ENCODE measurements around the gene NLGN1.

Gene NLGN1

DNA sequence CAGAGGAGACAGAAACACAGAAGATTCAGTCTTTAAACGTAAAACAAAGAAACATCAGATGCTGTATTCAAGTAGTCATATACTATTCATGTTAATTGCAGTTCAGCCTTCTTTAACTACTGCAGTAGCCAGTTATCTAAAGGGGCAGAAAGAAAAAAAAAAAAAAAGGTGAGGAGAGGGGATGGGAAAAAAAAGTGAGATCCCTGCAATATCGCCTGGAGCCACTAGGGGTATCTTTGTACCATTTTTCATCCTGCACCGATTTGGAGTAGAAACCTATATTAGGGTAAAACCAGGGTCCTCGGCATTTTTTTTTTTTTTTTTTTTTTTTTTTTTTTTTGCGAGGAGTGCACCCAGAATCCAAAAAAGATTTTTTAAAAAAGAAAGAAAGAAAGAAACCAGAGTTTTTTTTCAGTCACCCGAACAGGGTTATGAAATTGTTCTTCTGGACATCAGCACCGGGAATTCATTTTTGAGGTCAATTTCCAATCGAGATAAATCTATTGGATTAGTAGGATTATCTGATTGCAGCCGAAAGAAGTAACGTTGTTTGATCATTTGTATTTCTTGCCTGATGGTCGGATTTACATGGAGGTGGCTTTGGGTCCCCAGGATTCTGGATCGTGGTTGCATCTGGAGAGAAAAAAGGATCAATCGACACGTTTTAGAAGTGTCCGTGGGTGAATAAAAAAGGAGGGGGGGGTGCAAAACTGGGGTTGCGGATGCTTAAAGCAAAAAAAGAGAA, 186.7 kb downstream of the NLGN1 start:
- Histone ChIP-seq H3K79me1 (ENCODE audit: low read length) (no peaks in the 10 kb centered on the region), H3K27me3 (ENCODE audit: insufficient read depth, low read length) (peaks cover 8% of the 10 kb centered on the region), H3K4me2 (ENCODE audit: low read length) (peak overlapping the region; percentile 93), H3K79me2 (ENCODE audit: control insufficient read depth, insufficient read depth, low read length, poor library complexity) (no peaks in the 10 kb centered on the region), H2BK120ac (ENCODE audit: insufficient read depth, low read length, poor library complexity) (no peak overlapping the region), H3K4ac (ENCODE audit: low read depth, low read length) (no peak overlapping the region), H3K9ac (ENCODE audit: low read length) (no peak overlapping the region), H4K91ac (ENCODE audit: low read depth, low read length) (no peak overlapping the region), H3K9me3 (ENCODE audit: insufficient read depth, low read depth, low read length) (no peaks in the 10 kb centered on the region), H3K4me1 (ENCODE audit: control insufficient read depth in 1 of 2, insufficient read depth in 2 of 2, low read length in 2 of 2) (peaks cover 0 to 3% of the 10 kb centered on the region in 2 experiments), H3K23ac (ENCODE audit: low read length) (no peak overlapping the region), H2AFZ (ENCODE audit: insufficient read depth, low read length, poor library complexity) (no peak overlapping the region), H3K4me3 (ENCODE audit: low read depth, low read length) (no peak overlapping the region), H3K36me3 (ENCODE audit: control insufficient read depth in 1 of 2, insufficient read depth in 2 of 2, low read length in 2 of 2) (no peaks in the 10 kb centered on the region), H2AK5ac (ENCODE audit: low read length) (no peak overlapping the region), H3K14ac (ENCODE audit: low read length) (no peak overlapping the region), H2BK5ac (ENCODE audit: low read depth, low read length, poor library complexity) (no peak overlapping the region), H4K12ac (ENCODE audit: low read depth, low read length) (no peak overlapping the region), H3K27ac (ENCODE audit: low read depth, low read length) (no peak overlapping the region), H4K8ac (ENCODE audit: low read depth, low read length) (no peak overlapping the region), H3K18ac (ENCODE audit: low read length) (no peak overlapping the region), H2BK12ac (ENCODE audit: low read length) (no peak overlapping the region)
- DNase-seq: peak; percentile 8 to 54
- no CpG with 5 or more reads among the region's 16 CpGs for WGBS (ENCODE audit: extremely low coverage, insufficient coverage, insufficient read length)

DNA sequence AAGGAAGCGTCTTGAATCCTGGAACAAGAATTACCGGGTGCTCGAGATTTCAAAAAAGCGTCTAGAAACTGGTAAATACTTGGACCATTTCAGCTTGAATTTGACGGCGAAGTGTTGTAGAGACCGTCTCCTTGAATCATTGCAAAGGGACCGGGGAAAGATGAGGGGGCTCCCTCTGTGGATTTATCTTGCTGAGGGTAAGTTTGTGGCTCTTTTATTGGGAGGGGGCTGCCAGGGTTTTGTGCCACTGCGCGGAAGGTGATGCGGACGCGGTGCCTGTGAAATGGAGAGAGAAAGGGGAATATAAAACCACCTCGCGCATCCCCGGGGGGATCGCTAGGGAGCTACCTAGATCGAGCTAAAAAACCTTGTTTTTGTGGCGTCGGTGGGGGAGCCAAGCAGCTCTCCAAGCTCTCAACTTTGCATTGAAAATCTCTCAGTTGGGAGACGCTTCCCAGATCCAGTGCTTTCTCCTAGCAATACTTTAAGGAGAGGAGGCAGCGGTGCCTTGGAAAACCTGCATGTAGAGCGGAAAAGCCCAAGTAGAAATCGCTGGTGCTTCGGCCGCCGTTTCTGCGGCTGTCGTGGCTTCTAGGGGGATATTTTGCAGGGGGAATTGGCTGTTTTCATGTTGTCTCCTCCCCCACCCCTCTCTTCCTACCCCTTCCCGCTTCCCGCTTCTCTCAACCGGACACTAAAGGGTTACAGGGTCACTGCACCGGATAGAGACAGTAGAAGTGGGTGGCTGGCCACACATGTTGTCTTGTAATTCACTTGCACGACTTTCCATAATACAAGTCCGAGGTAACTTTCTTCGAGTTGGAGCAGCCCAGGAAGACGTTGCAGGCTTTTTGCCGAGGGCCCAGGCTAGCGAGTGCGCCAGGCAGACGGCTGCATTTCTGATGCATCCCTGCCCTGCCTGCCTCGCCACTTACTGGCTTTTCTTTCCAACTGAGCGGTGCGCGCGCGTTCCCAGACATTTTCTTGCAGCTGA, 187.6 kb downstream of the NLGN1 start:
- Histone ChIP-seq H2AFZ (ENCODE audit: insufficient read depth, low read length, poor library complexity) (peak overlapping the region; percentile 44), H4K12ac (ENCODE audit: low read depth, low read length) (no peak overlapping the region), H2AK5ac (ENCODE audit: low read length) (no peak overlapping the region), H2BK120ac (ENCODE audit: insufficient read depth, low read length, poor library complexity) (no peak overlapping the region), H3K27ac (ENCODE audit: low read depth, low read length) (no peak overlapping the region), H3K4me3 (ENCODE audit: low read depth, low read length) (peak overlapping the region; percentile 14), H3K4me2 (ENCODE audit: low read length) (peak overlapping the region; percentile 93), H3K79me1 (ENCODE audit: low read length) (no peaks in the 10 kb centered on the region), H3K36me3 (ENCODE audit: control insufficient read depth in 1 of 2, insufficient read depth in 2 of 2, low read length in 2 of 2) (no peaks in the 10 kb centered on the region), H3K9ac (ENCODE audit: low read length) (no peak overlapping the region), H2BK12ac (ENCODE audit: low read length) (no peak overlapping the region), H3K4ac (ENCODE audit: low read depth, low read length) (no peak overlapping the region), H4K8ac (ENCODE audit: low read depth, low read length) (no peak overlapping the region), H3K23ac (ENCODE audit: low read length) (no peak overlapping the region), H4K91ac (ENCODE audit: low read depth, low read length) (no peak overlapping the region), H3K27me3 (ENCODE audit: insufficient read depth, low read length) (peaks cover 8% of the 10 kb centered on the region), H3K9me3 (ENCODE audit: insufficient read depth, low read depth, low read length) (no peaks in the 10 kb centered on the region), H3K79me2 (ENCODE audit: control insufficient read depth, insufficient read depth, low read length, poor library complexity) (no peaks in the 10 kb centered on the region), H2BK5ac (ENCODE audit: low read depth, low read length, poor library complexity) (no peak overlapping the region), H3K18ac (ENCODE audit: low read length) (no peak overlapping the region), H3K14ac (ENCODE audit: low read length) (no peak overlapping the region), H3K4me1 (ENCODE audit: control insufficient read depth in 1 of 2, insufficient read depth in 2 of 2, low read length in 2 of 2) (peaks cover 0 to 3% of the 10 kb centered on the region in 2 experiments)
- WGBS (ENCODE audit: extremely low coverage, insufficient coverage, insufficient read length): no CpG with 5 or more reads among the region's 47 CpGs
- peak; percentile 2 to 40 for DNase-seq

DNA sequence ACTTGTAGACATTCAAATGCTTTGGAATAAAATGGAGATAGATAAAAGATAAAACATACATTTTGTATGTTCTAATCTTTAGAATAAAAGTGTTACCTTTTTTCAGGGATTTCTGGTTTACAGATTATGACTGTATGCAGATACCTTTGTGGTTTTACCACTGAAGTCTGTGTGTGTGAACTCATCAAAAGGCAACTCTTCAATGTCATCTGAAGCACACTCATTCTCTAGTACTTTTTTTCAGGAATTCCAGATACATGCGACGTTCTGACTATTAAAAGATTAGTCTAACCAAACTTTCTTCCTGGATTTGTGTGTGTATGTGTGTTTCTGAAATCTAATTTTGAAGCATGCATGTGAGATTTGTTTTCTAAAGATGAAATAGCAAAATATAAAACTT, 188.6 kb downstream of the NLGN1 start:
- Histone ChIP-seq H3K4me2 (ENCODE audit: low read length) (no peak overlapping the region), H4K8ac (ENCODE audit: low read depth, low read length) (no peak overlapping the region), H4K91ac (ENCODE audit: low read depth, low read length) (no peak overlapping the region), H3K23ac (ENCODE audit: low read length) (no peak overlapping the region), H3K79me1 (ENCODE audit: low read length) (no peaks in the 10 kb centered on the region), H3K27me3 (ENCODE audit: insufficient read depth, low read length) (peaks cover 8% of the 10 kb centered on the region), H3K18ac (ENCODE audit: low read length) (no peak overlapping the region), H3K27ac (ENCODE audit: low read depth, low read length) (no peak overlapping the region), H2BK5ac (ENCODE audit: low read depth, low read length, poor library complexity) (no peak overlapping the region), H2AK5ac (ENCODE audit: low read length) (no peak overlapping the region), H3K36me3 (ENCODE audit: control insufficient read depth in 1 of 2, insufficient read depth in 2 of 2, low read length in 2 of 2) (no peaks in the 10 kb centered on the region), H2BK12ac (ENCODE audit: low read length) (no peak overlapping the region), H3K9me3 (ENCODE audit: insufficient read depth, low read depth, low read length) (no peaks in the 10 kb centered on the region), H3K4ac (ENCODE audit: low read depth, low read length) (no peak overlapping the region), H3K14ac (ENCODE audit: low read length) (no peak overlapping the region), H4K12ac (ENCODE audit: low read depth, low read length) (no peak overlapping the region), H2BK120ac (ENCODE audit: insufficient read depth, low read length, poor library complexity) (no peak overlapping the region), H3K4me1 (ENCODE audit: control insufficient read depth in 1 of 2, insufficient read depth in 2 of 2, low read length in 2 of 2) (peaks cover 0 to 3% of the 10 kb centered on the region in 2 experiments), H3K4me3 (ENCODE audit: low read depth, low read length) (no peak overlapping the region), H3K9ac (ENCODE audit: low read length) (no peak overlapping the region), H2AFZ (ENCODE audit: insufficient read depth, low read length, poor library complexity) (no peak overlapping the region), H3K79me2 (ENCODE audit: control insufficient read depth, insufficient read depth, low read length, poor library complexity) (no peaks in the 10 kb centered on the region)
- no CpG with 5 or more reads among the region's 2 CpGs for WGBS (ENCODE audit: extremely low coverage, insufficient coverage, insufficient read length)
- no peak for DNase-seq

DNA sequence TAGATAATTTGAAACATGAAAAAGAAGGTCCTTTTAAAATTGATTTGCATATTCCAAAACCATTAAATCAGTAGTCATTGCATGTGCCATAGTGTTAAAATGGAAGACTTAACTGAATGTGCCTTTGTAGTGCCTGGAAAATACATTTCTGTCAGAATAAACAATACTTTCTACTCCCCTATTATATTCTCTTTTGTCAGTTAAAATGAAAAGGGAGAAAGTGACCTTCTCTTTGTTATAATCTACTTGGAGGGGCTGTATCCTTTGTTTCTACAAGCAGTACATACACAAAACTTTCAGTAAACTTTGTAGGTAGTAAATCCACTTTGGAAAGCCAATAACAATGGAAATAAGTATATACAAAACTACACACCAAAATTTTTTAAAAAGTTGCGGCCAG, 189.5 kb downstream of the NLGN1 start:
- Histone ChIP-seq H3K79me2 (ENCODE audit: control insufficient read depth, insufficient read depth, low read length, poor library complexity) (no peaks in the 10 kb centered on the region), H2BK12ac (ENCODE audit: low read length) (no peak overlapping the region), H4K8ac (ENCODE audit: low read depth, low read length) (no peak overlapping the region), H4K91ac (ENCODE audit: low read depth, low read length) (no peak overlapping the region), H3K4me3 (ENCODE audit: low read depth, low read length) (no peak overlapping the region), H3K79me1 (ENCODE audit: low read length) (no peaks in the 10 kb centered on the region), H2AK5ac (ENCODE audit: low read length) (no peak overlapping the region), H3K9ac (ENCODE audit: low read length) (no peak overlapping the region), H3K27ac (ENCODE audit: low read depth, low read length) (no peak overlapping the region), H3K18ac (ENCODE audit: low read length) (no peak overlapping the region), H3K4me2 (ENCODE audit: low read length) (no peak overlapping the region), H3K4ac (ENCODE audit: low read depth, low read length) (no peak overlapping the region), H2BK120ac (ENCODE audit: insufficient read depth, low read length, poor library complexity) (no peak overlapping the region), H3K9me3 (ENCODE audit: insufficient read depth, low read depth, low read length) (no peaks in the 10 kb centered on the region), H2BK5ac (ENCODE audit: low read depth, low read length, poor library complexity) (no peak overlapping the region), H3K14ac (ENCODE audit: low read length) (no peak overlapping the region), H3K4me1 (ENCODE audit: control insufficient read depth in 1 of 2, insufficient read depth in 2 of 2, low read length in 2 of 2) (peaks cover 0 to 3% of the 10 kb centered on the region in 2 experiments), H3K27me3 (ENCODE audit: insufficient read depth, low read length) (peaks cover 8% of the 10 kb centered on the region), H2AFZ (ENCODE audit: insufficient read depth, low read length, poor library complexity) (no peak overlapping the region), H3K23ac (ENCODE audit: low read length) (no peak overlapping the region), H3K36me3 (ENCODE audit: control insufficient read depth in 1 of 2, insufficient read depth in 2 of 2, low read length in 2 of 2) (no peaks in the 10 kb centered on the region), H4K12ac (ENCODE audit: low read depth, low read length) (no peak overlapping the region)
- no CpG with 5 or more reads among the region's 1 CpG for WGBS (ENCODE audit: extremely low coverage, insufficient coverage, insufficient read length)
- DNase-seq: no peak
